Measurements from ENCODE around the gene DPP7. TPM values are rescaled to one million over a fixed set of nuclear protein-coding genes. Genes with fewer than 3 reads are reported as not detected.

DPP7 gene
- total and polyA plus RNA-seq, 2 donors from 2014 or later = 164 to 205 TPM

- no peak overlapping the region for H3K4me3 ChIP-seq (ENCODE audit: low read length in 3 of 3)
- no peaks in the 10 kb centered on the region for H3K4me1 ChIP-seq (ENCODE audit: control insufficient read depth in 2 of 3, insufficient read depth in 2 of 3, low read depth in 1 of 3, low read length in 3 of 3)
- FAIRE-seq (no peak), DNase-seq (no peak)
- no peak overlapping the region for H3K27ac ChIP-seq (ENCODE audit: low read depth in 2 of 2, low read length in 2 of 2)
- H3K9ac ChIP-seq (ENCODE audit: low read length in 3 of 3) = no peak overlapping the region
- no peaks in the 10 kb centered on the region for H3K9me3 ChIP-seq (ENCODE audit: control insufficient read depth in 2 of 3, insufficient read depth in 1 of 3, low read length in 3 of 3)
- no peak for TF ChIP-seq CTCF (IDR thresholded peaks at IDR 0.05; ENCODE audit: borderline replicate concordance, extremely low read depth, insufficient read depth)
- intact Hi-C loops (cut with DNase I) = no loop called here
- no peaks in the 10 kb centered on the region for H3K36me3 ChIP-seq (ENCODE audit: control insufficient read depth in 2 of 3, insufficient read depth in 3 of 3, low read length in 3 of 3)
- H3K27me3 ChIP-seq (ENCODE audit: control insufficient read depth, insufficient read depth, low read length) = peaks cover 23% of the 10 kb centered on the region
These were observed 25.1 kb upstream of the DPP7 start for GRCh38 chr9:137139468-137140150.

GRCh38 chr9:137138722-137139467 is 24.4 kb upstream of the DPP7 start, which contains the start of gene GRIN1:
TSS of gene GRIN1 (plus strand) at chr9:137139154. CDS start at chr9:137139487, 333 bp downstream.
- Histone ChIP-seq H3K27me3 (ENCODE audit: control insufficient read depth, insufficient read depth, low read length) (peaks cover 23% of the 10 kb centered on the region), H3K9ac (ENCODE audit: low read length in 3 of 3) (no peak within 1 kb of the TSS), H3K27ac (ENCODE audit: low read depth in 2 of 2, low read length in 2 of 2) (no peak within 1 kb of the TSS), H3K4me3 (ENCODE audit: low read length in 3 of 3) (no peak within 1 kb of the TSS), H3K4me1 (ENCODE audit: control insufficient read depth in 2 of 3, insufficient read depth in 2 of 3, low read depth in 1 of 3, low read length in 3 of 3) (no peaks in the 10 kb centered on the region), H3K36me3 (ENCODE audit: control insufficient read depth in 2 of 3, insufficient read depth in 3 of 3, low read length in 3 of 3) (no peaks in the 10 kb centered on the region), H3K9me3 (ENCODE audit: control insufficient read depth in 2 of 3, insufficient read depth in 1 of 3, low read length in 3 of 3) (no peaks in the 10 kb centered on the region)
- DNase-seq (peak in 3 of 5 donors; percentile 44 to 82 (median 66)), FAIRE-seq (no peak)
- intact Hi-C loops (cut with DNase I) = no loop called here
- TF ChIP-seq CTCF (IDR thresholded peaks at IDR 0.05; ENCODE audit: borderline replicate concordance, extremely low read depth, insufficient read depth) = no peak

GRCh38 chr9:137138058-137138721 is 23.7 kb upstream of the DPP7 start:
- H3K27me3 ChIP-seq (ENCODE audit: control insufficient read depth, insufficient read depth, low read length) = peaks cover 23% of the 10 kb centered on the region
- no peak for TF ChIP-seq CTCF (IDR thresholded peaks at IDR 0.05; ENCODE audit: borderline replicate concordance, extremely low read depth, insufficient read depth)
- no peak overlapping the region for H3K9ac ChIP-seq (ENCODE audit: low read length in 3 of 3)
- H3K27ac ChIP-seq (ENCODE audit: low read depth in 2 of 2, low read length in 2 of 2) = no peak overlapping the region
- no peaks in the 10 kb centered on the region for H3K4me1 ChIP-seq (ENCODE audit: control insufficient read depth in 2 of 3, insufficient read depth in 2 of 3, low read depth in 1 of 3, low read length in 3 of 3)
- no peak for DNase-seq
- H3K36me3 ChIP-seq (ENCODE audit: control insufficient read depth in 2 of 3, insufficient read depth in 3 of 3, low read length in 3 of 3) = no peaks in the 10 kb centered on the region
- H3K4me3 ChIP-seq (ENCODE audit: low read length in 3 of 3) = no peak overlapping the region
- no peaks in the 10 kb centered on the region for H3K9me3 ChIP-seq (ENCODE audit: control insufficient read depth in 2 of 3, insufficient read depth in 1 of 3, low read length in 3 of 3)
- intact Hi-C loops (cut with DNase I) = no loop called here
- FAIRE-seq = no peak
